ENCODE measurements around the gene ATE1.

ATE1 gene

DNA sequence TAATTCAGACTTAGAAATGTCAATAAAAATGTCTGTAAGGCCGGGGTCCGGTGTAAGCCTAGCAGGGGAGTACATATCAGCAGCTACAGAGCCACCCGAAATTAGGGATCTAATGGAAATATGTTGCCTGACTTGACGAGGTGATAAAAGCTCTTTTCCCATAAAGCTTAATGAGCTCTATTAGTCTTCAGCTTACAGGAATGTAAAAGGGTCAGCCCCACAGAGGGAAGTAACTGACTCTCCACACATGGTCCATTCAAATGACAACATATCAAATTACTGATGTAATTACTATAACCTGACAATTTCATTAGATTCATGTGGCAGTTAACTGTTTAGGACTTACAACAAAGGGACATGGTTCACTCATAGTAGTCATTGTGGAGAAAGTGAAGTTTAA, 62.3 kb downstream of the ATE1 start:
- no peak overlapping the region for H3K9ac ChIP-seq (ENCODE audit: low read depth, low read length)
- H3K4me1 ChIP-seq (ENCODE audit: insufficient read depth, low read length), result no peaks in the 10 kb centered on the region
- H3K36me3 ChIP-seq (ENCODE audit: insufficient read depth, low read length), result 0 out of 2 replicates have a peak, but pooled peaks cover 3% of the 10 kb centered on the region
- H3K9me3 ChIP-seq (ENCODE audit: control insufficient read depth, insufficient read depth, low read length), result no peaks in the 10 kb centered on the region; the same call in 1 of the 2 replicates

- 0 out of 2 replicates have a peak, but pooled peaks cover 3% of the 10 kb centered on the region for H3K36me3 ChIP-seq (ENCODE audit: insufficient read depth, low read length)
- H3K9ac ChIP-seq (ENCODE audit: low read depth, low read length), result no peak overlapping the region
- no peaks in the 10 kb centered on the region; the same call in 1 of the 2 replicates for H3K9me3 ChIP-seq (ENCODE audit: control insufficient read depth, insufficient read depth, low read length)
- no peaks in the 10 kb centered on the region for H3K4me1 ChIP-seq (ENCODE audit: insufficient read depth, low read length)
These were observed 63.2 kb downstream of the ATE1 start for GRCh38 chr10:121864653-121865052.

- Histone ChIP-seq H3K9ac (ENCODE audit: low read depth, low read length) (no peak overlapping the region), H3K9me3 (ENCODE audit: control insufficient read depth, insufficient read depth, low read length) (no peaks in the 10 kb centered on the region; the same call in 1 of the 2 replicates), H3K4me1 (ENCODE audit: insufficient read depth, low read length) (no peaks in the 10 kb centered on the region), H3K36me3 (ENCODE audit: insufficient read depth, low read length) (0 out of 2 replicates have a peak, but pooled peaks cover 3% of the 10 kb centered on the region)
These were observed 63.7 kb downstream of the ATE1 start for GRCh38 chr10:121864168-121864567.

DNA sequence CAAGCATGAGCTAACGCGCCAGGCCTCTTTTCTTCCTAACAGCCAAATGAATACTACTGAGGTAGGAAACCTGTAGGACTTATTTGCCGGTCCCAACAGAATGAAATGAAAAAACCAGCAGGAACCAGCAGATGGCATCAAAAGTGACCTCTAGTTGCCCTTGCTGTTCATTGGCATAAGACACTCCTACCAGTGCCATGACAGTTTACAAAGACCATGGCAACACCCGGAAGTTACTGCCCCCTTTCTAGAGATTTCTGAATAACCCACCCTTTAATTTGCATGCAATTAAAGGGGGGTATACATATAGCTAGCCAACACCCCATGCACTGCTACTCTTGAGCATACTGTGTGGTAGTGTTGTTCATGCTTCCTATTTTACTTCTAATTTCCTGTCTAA, 65.2 kb downstream of the ATE1 start:
- Histone ChIP-seq H3K4me1 (ENCODE audit: insufficient read depth, low read length) (no peaks in the 10 kb centered on the region), H3K9me3 (ENCODE audit: control insufficient read depth, insufficient read depth, low read length) (no peaks in the 10 kb centered on the region; the same call in 1 of the 2 replicates), H3K9ac (ENCODE audit: low read depth, low read length) (no peak overlapping the region), H3K36me3 (ENCODE audit: insufficient read depth, low read length) (no peaks in the 10 kb centered on the region)

- H3K4me1 ChIP-seq (ENCODE audit: insufficient read depth, low read length), result no peaks in the 10 kb centered on the region
These were observed 65.8 kb downstream of the ATE1 start for GRCh38 chr10:121862042-121862441.

GRCh38 chr10:121860810-121861209, 67.0 kb downstream of the ATE1 start:
- H3K4me1 ChIP-seq (ENCODE audit: insufficient read depth, low read length), result no peaks in the 10 kb centered on the region
- H3K9me3 ChIP-seq (ENCODE audit: control insufficient read depth, insufficient read depth, low read length), result no peaks in the 10 kb centered on the region; the same call in 1 of the 2 replicates
- no peak overlapping the region for H3K9ac ChIP-seq (ENCODE audit: low read depth, low read length)
- no peaks in the 10 kb centered on the region for H3K36me3 ChIP-seq (ENCODE audit: insufficient read depth, low read length)

More at GRCh38 chr10:121862042-121862441, 65.8 kb downstream of the ATE1 start:
- H3K36me3 ChIP-seq (ENCODE audit: insufficient read depth, low read length), result no peaks in the 10 kb centered on the region
- H3K9ac ChIP-seq (ENCODE audit: low read depth, low read length), result no peak overlapping the region
- H3K9me3 ChIP-seq (ENCODE audit: control insufficient read depth, insufficient read depth, low read length), result no peaks in the 10 kb centered on the region; the same call in 1 of the 2 replicates

GRCh38 chr10:121854809-121855445, 72.9 kb downstream of the ATE1 start:
- no peaks in the 10 kb centered on the region for H3K9me3 ChIP-seq (ENCODE audit: control insufficient read depth, insufficient read depth, low read length)
- H3K4me1 ChIP-seq (ENCODE audit: insufficient read depth, low read length), result no peaks in the 10 kb centered on the region
- no peak overlapping the region for H3K9ac ChIP-seq (ENCODE audit: low read depth, low read length)
- H3K36me3 ChIP-seq (ENCODE audit: insufficient read depth, low read length), result no peaks in the 10 kb centered on the region

DNA sequence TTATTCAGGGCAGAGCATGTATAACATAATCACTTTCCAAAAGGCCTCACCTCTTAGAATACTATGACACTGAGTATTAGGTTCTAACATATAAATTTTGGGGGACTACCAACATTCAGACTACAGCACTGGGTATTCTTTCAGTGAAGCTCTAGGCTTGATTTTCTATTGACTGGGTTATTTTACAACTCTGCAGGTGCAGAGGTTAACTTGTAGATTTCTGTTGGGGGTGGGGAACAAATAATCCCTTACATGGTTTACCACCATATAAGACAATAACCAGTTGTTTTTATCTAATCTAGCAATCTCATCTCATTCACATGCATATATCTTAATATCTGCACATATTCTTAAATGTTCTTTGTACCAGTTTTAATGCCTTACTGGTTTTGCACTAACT, 73.9 kb downstream of the ATE1 start:
- Histone ChIP-seq H3K9me3 (ENCODE audit: control insufficient read depth, insufficient read depth, low read length) (no peaks in the 10 kb centered on the region), H3K36me3 (ENCODE audit: insufficient read depth, low read length) (no peaks in the 10 kb centered on the region), H3K4me1 (ENCODE audit: insufficient read depth, low read length) (no peaks in the 10 kb centered on the region), H3K9ac (ENCODE audit: low read depth, low read length) (no peak overlapping the region)

DNA sequence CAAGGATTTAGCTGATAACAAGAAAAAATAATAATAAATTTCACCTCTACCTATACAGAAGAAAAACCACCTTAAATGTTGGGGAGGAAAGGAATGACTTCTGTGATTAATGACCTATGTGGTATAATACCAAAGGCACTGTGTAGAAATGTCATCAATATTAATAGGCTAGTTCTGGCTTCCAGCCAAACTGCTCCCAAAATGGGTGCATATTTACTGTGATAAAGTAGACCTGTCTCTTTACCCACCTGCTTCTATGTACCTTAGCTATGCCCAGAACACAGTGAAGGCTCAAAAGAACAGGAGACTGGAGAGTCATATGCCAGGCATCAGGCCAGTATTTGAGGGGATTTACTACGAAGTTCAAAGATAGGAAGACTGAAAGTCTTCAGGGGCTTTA, 76.0 kb downstream of the ATE1 start:
- no peak overlapping the region for H3K9ac ChIP-seq (ENCODE audit: low read depth, low read length)
- no peaks in the 10 kb centered on the region for H3K9me3 ChIP-seq (ENCODE audit: control insufficient read depth, insufficient read depth, low read length)
- H3K36me3 ChIP-seq (ENCODE audit: insufficient read depth, low read length), result no peaks in the 10 kb centered on the region; the same call in 1 of the 2 replicates
- H3K4me1 ChIP-seq (ENCODE audit: insufficient read depth, low read length), result no peaks in the 10 kb centered on the region

DNA sequence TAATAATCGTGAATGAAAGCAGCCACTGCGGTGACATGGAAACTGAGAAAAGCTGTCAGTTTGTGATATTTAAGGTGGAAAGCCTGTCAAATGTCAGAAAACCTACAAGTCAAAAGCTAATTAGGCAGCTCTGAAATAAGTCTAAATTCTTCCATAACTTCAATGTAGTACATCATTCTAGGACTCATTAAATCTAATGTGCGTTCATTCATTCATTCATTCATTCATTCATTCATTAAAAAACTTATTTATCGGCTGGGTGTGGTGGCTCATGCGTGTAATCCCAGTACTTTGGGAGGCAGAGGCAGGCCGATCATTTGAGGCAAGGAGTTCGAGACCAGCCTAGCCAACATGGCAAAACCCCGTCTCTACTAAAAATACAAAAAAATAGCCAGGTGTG, 79.7 kb downstream of the ATE1 start:
- H3K36me3 ChIP-seq (ENCODE audit: insufficient read depth, low read length), result peaks cover 3% of the 10 kb centered on the region
- H3K9me3 ChIP-seq (ENCODE audit: control insufficient read depth, insufficient read depth, low read length), result peaks cover 3% of the 10 kb centered on the region; the same call in 1 of the 2 replicates
- H3K9ac ChIP-seq (ENCODE audit: low read depth, low read length), result no peak overlapping the region
- H3K4me1 ChIP-seq (ENCODE audit: insufficient read depth, low read length), result no peaks in the 10 kb centered on the region

DNA sequence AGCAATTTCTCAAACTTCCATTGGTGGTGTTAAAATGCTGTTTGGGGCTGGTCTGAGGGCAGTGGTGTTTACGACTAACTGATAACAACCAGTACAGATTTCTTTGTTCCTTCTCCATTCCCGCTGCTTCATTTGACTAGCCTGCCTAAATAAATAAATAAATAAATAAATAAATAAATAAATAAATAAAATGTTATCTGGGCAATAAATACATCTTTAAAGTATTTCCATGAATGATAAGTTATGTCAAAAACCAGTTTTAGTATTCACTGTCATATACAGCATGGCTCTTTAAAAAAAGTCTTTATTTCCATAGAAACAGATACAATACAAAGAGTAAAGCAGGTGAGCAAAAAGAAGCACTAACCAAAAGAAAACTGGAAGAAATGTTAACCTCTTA, 81.3 kb downstream of the ATE1 start:
- no peaks in the 10 kb centered on the region for H3K4me1 ChIP-seq (ENCODE audit: insufficient read depth, low read length)
- H3K36me3 ChIP-seq (ENCODE audit: insufficient read depth, low read length), result peaks cover 3% of the 10 kb centered on the region
- H3K9ac ChIP-seq (ENCODE audit: low read depth, low read length), result no peak overlapping the region
- H3K9me3 ChIP-seq (ENCODE audit: control insufficient read depth, insufficient read depth, low read length), result peaks cover 3% of the 10 kb centered on the region; the same call in 1 of the 2 replicates

DNA sequence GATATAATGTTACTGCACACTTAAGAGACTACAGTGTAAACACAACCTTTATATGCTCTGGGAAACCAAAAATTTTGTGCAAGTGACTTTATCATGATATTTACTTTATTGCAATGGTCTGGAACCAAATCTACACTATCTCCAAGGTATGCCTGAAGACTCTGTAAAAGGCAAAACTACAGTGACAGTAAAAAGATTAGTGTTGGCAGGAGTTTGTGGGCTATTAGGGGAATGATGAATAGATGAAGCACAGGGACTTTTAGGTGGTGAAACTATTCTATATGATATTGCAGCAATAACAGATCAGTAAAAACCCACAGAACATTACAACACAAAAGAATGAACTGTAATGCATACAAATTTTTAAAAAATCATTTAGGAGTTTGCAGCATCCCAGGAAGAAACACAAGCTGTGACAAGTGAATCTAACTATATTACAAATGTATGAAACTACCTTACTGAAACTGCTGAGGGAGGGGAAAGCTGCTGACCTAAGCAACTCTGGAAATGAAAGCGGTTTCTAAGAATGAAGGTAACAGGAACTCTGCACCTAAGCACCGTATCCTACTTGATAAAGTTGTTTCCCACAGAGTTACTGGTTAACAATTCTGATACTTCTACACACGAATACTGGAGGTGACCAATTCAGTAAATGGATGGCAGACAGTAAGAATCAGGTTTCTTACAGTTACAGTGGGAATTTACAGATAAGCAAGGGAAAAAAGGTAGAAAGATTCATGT, 82.6 kb downstream of the ATE1 start:
- no peak overlapping the region for H3K9ac ChIP-seq (ENCODE audit: low read depth, low read length)
- H3K4me1 ChIP-seq (ENCODE audit: insufficient read depth, low read length), result no peaks in the 10 kb centered on the region
- H3K36me3 ChIP-seq (ENCODE audit: insufficient read depth, low read length), result peaks cover 3% of the 10 kb centered on the region
- H3K9me3 ChIP-seq (ENCODE audit: control insufficient read depth, insufficient read depth, low read length), result peaks cover 3% of the 10 kb centered on the region; the same call in 1 of the 2 replicates

GRCh38 chr10:121844537-121844936, 83.3 kb downstream of the ATE1 start:
- H3K9me3 ChIP-seq (ENCODE audit: control insufficient read depth, insufficient read depth, low read length), result peaks cover 3% of the 10 kb centered on the region; the same call in 1 of the 2 replicates
- H3K9ac ChIP-seq (ENCODE audit: low read depth, low read length), result no peak overlapping the region
- H3K36me3 ChIP-seq (ENCODE audit: insufficient read depth, low read length), result peaks cover 3% of the 10 kb centered on the region
- no peaks in the 10 kb centered on the region for H3K4me1 ChIP-seq (ENCODE audit: insufficient read depth, low read length)

DNA sequence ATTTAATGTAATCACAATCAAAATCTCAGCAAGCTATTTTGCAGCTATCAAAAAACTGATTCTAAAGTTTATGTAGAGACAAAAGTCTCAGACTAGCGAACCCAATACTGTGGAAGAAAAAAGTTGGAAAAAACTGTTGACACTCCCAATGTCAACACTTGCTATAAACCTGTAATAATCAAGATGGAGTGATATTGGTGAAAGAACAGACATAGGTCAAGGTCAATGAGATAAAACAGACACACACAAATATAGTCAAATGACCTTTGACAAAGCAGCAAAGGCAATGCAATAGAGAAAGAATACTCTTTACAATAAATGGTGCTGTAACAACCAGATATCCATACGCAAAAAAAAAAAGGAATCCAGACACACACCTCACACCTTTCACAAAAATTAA, 84.5 kb downstream of the ATE1 start:
- peaks cover 3% of the 10 kb centered on the region; the same call in 1 of the 2 replicates for H3K9me3 ChIP-seq (ENCODE audit: control insufficient read depth, insufficient read depth, low read length)
- H3K4me1 ChIP-seq (ENCODE audit: insufficient read depth, low read length), result no peaks in the 10 kb centered on the region
- peaks cover 3% of the 10 kb centered on the region for H3K36me3 ChIP-seq (ENCODE audit: insufficient read depth, low read length)
- H3K9ac ChIP-seq (ENCODE audit: low read depth, low read length), result no peak overlapping the region

DNA sequence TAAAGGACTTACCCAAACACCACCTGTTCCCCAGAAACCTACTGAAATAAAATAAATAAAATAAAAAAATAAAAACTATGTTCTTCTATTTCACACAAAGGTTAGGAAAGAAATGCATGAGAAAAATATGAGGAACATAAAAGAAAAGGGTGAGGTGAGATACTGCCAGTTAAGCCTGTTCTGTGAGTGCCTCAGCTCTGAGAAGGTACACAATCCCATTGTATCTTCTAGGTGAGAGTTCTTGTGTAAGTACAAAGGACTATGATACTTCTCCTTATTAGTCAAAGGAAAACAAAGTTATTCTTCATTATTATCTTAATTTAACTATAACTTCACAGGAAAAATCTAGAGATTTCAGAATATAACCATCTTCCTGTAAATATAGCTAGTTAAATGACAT, 86.0 kb downstream of the ATE1 start:
- H3K9ac ChIP-seq (ENCODE audit: low read depth, low read length), result no peak overlapping the region
- peaks cover 3% of the 10 kb centered on the region for H3K36me3 ChIP-seq (ENCODE audit: insufficient read depth, low read length)
- peaks cover 3% of the 10 kb centered on the region; the same call in 1 of the 2 replicates for H3K9me3 ChIP-seq (ENCODE audit: control insufficient read depth, insufficient read depth, low read length)
- no peaks in the 10 kb centered on the region for H3K4me1 ChIP-seq (ENCODE audit: insufficient read depth, low read length)
